Natural killer cell (primary cell): Measurements from ENCODE around the gene DMRT1. TPM values are rescaled to one million over a fixed set of nuclear protein-coding genes. Genes with fewer than 3 reads are reported as not detected.

Experiments used
- ATAC-seq, 3 donors: fragments of 150-1000 bp in 2 of 3; fragments of 200-7000 bp in 1 of 3; cut with Tn5 transposase; 1 replicate in 1 of 3; 2 replicates in 2 of 3; pipeline ENCODE4 v1.10.0; 2021; ENCODE audit warnings: mild to moderate bottlenecking in 2 of 3, moderate library complexity in 2 of 3
- DNase-seq, 2 donors: peaks; one replicate each; pipeline versions ENCODE4 v3.0.0 to v3.0.0-alpha.2; 2013 to 2021; ENCODE audit warnings: mixed read lengths in 1 of 2
- H3K27ac ChIP-seq: one replicate; pipeline ENCODE4 v1.5.1; 2013; ENCODE audit warnings: mild to moderate bottlenecking, low read length
- H3K27me3 ChIP-seq: one replicate; pipeline ENCODE4 v1.6.1; 2013; ENCODE audit warnings: low read length; ENCODE audit not compliant: control insufficient read depth, insufficient read depth
- H3K36me3 ChIP-seq: one replicate; pipeline ENCODE4 v1.6.1; 2013; ENCODE audit warnings: low read length; ENCODE audit not compliant: control insufficient read depth, insufficient read depth
- H3K4me1 ChIP-seq: one replicate; pipeline ENCODE4 v1.6.1; 2013; ENCODE audit warnings: low read length; ENCODE audit not compliant: control insufficient read depth, insufficient read depth
- H3K4me3 ChIP-seq: one replicate; pipeline ENCODE4 v1.5.1; 2013; ENCODE audit warnings: low read length
- H3K9me3 ChIP-seq: one replicate; pipeline ENCODE4 v1.6.1; 2013; ENCODE audit warnings: low read length; ENCODE audit not compliant: control insufficient read depth, insufficient read depth
- H3K27ac Mint-ChIP-seq, 2 donors: one replicate each; pipeline ENCODE4 v1.8.0; 2022; ENCODE audit warnings: mild to moderate bottlenecking in 2 of 2, mixed read lengths in 2 of 2, moderate library complexity in 1 of 2
- H3K27me3 Mint-ChIP-seq, 2 donors: one replicate each; pipeline ENCODE4 v1.8.0; 2022; ENCODE audit warnings: low read depth in 2 of 2, mixed read lengths in 2 of 2
- H3K36me3 Mint-ChIP-seq: one replicate; pipeline ENCODE4 v1.8.0; 2022; ENCODE audit warnings: mixed read lengths
- H3K4me1 Mint-ChIP-seq, 2 donors: one replicate each; pipeline ENCODE4 v1.8.0; 2022; ENCODE audit warnings: mixed read lengths in 2 of 2
- H3K4me3 Mint-ChIP-seq: one replicate; pipeline ENCODE4 v1.8.0; 2022; ENCODE audit warnings: mild to moderate bottlenecking, moderate library complexity, mixed read lengths
- H3K9me3 Mint-ChIP-seq, 2 donors: one replicate each; pipeline ENCODE4 v1.8.0; 2022; ENCODE audit warnings: mixed read lengths in 2 of 2
- WGBS: methylation state at CpG from one replicate; pipeline ENCODE4 v1.1.7; 2013; ENCODE audit warnings: missing lambda C conversion rate; ENCODE audit not compliant: insufficient coverage; 5-methylcytosine and 5-hydroxymethylcytosine counted together
- intact Hi-C: fragments of 100-400 bp; cut with micrococcal nuclease; formaldehyde crosslinking; loops from one replicate; pipeline ENCODE4 v1.14.2; 2022
- total RNA-seq, 4 donors: library from RNA; stranded (reverse); fragments of 120-200 nt in 1 of 4; gene quantifications; one replicate each; pipeline versions ENCODE4 v1.2.3 to v1.2.4, GENCODE V29; 2013 to 2022
- TF ChIP-seq, protein P1 (sequence below): fragments of 200-600 bp; IDR thresholded peaks from one replicate; pipeline ENCODE4 v1.8.0; 2022; ENCODE audit warnings: antibody characterized with exemption

The DMRT1 gene
- total RNA-seq, 3 donors from 2014 or later (not counting 1 experiment from before 2014, with no cell fraction given) = not detected

DNA sequence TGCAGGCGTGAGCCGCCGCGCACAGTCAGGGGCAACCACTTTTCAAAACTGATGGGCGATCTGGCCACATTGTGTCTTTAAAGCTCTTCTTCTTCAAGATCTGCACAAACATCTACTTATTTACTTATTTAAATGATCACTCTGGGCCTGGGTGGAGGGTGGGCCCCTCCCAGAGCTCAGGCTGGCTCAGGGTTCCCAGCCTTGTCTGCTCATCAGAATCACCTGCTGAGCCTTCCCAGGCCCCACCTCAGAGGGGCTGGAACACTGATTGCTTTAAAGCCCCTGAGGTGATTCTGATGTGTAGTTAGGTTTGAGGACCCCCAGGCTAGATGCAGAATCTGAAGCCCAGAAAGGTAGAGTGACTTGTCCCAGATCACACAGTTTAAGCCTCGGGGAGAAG is 45.6 kb upstream of the DMRT1 start:
- H3K27ac ChIP-seq = no peak overlapping the region
- TF ChIP-seq, protein P1, sequence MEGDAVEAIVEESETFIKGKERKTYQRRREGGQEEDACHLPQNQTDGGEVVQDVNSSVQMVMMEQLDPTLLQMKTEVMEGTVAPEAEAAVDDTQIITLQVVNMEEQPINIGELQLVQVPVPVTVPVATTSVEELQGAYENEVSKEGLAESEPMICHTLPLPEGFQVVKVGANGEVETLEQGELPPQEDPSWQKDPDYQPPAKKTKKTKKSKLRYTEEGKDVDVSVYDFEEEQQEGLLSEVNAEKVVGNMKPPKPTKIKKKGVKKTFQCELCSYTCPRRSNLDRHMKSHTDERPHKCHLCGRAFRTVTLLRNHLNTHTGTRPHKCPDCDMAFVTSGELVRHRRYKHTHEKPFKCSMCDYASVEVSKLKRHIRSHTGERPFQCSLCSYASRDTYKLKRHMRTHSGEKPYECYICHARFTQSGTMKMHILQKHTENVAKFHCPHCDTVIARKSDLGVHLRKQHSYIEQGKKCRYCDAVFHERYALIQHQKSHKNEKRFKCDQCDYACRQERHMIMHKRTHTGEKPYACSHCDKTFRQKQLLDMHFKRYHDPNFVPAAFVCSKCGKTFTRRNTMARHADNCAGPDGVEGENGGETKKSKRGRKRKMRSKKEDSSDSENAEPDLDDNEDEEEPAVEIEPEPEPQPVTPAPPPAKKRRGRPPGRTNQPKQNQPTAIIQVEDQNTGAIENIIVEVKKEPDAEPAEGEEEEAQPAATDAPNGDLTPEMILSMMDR = no peak
- H3K9me3 Mint-ChIP-seq = no peaks in the 10 kb centered on the region
- no peaks in the 10 kb centered on the region for H3K9me3 ChIP-seq
- no peaks in the 10 kb centered on the region for H3K4me1 ChIP-seq
- ATAC-seq (no peak), DNase-seq (no peak)
- WGBS = 98% methylated on average over 6 of the region's 6 CpGs
- H3K4me3 ChIP-seq = no peak overlapping the region
- no peaks in the 10 kb centered on the region for H3K27me3 ChIP-seq
- no peak overlapping the region for H3K27ac Mint-ChIP-seq
- no peaks in the 10 kb centered on the region for H3K36me3 Mint-ChIP-seq
- H3K4me3 Mint-ChIP-seq = no peak overlapping the region
- H3K27me3 Mint-ChIP-seq = peaks cover 0 to 4% of the 10 kb centered on the region in 2 donors
- intact Hi-C loops = no loop called here
- no peaks in the 10 kb centered on the region for H3K4me1 Mint-ChIP-seq
- H3K36me3 ChIP-seq = no peaks in the 10 kb centered on the region

- Histone ChIP-seq H3K9me3 (no peaks in the 10 kb centered on the region), H3K36me3 (no peaks in the 10 kb centered on the region), H3K4me3 (no peak overlapping the region), H3K4me1 (no peaks in the 10 kb centered on the region), H3K27me3 (no peaks in the 10 kb centered on the region), H3K27ac (no peak overlapping the region)
- DNase-seq = no peak
- Mint-ChIP-seq H3K4me1 (no peaks in the 10 kb centered on the region), H3K36me3 (no peaks in the 10 kb centered on the region), H3K27ac (no peak overlapping the region), H3K27me3 (peaks cover 4 to 11% of the 10 kb centered on the region in 2 donors), H3K4me3 (no peak overlapping the region), H3K9me3 (no peaks in the 10 kb centered on the region)
- 62% methylated on average over 9 of the region's 9 CpGs for WGBS
- intact Hi-C loops = no loop called here
- ATAC-seq = no peak
- TF ChIP-seq, protein P1 = no peak
These were observed 40.8 kb upstream of the DMRT1 start for GRCh38 chr9:800591-801150.

DNA sequence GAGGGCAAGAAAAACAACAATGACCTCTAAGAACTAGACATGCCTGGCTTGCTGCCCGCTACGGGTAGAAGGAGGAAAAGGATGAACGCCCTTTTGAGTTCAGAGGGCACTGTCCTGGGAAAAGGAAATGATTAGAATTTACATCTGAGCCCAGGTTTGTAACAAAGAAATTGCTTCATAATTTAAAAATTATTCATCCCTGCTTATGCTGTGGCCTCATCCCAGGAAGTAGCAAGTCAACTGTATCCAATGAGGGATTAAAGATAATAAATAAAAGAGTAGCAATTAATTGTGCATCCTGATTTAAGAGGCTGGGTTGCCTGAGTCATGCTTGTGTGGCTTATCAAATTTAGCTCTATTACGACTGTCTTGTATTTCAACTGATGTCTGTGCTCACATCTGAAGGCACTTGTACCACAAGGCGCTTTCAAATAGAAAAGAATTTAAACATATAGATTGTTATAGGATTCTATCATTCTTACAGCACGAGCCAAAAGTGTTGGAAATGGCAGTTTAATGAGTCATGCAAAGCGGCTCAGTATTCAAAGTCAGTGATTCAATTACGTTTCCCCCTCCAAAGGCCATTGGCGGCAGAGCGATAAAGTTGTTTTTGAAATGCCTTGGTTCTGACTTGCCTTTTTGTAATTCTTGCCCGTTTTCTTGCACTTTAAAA is 40.0 kb upstream of the DMRT1 start:
- no peak overlapping the region for H3K27ac ChIP-seq
- Mint-ChIP-seq H3K27ac (no peak overlapping the region), H3K4me3 (no peak overlapping the region), H3K9me3 (no peaks in the 10 kb centered on the region), H3K27me3 (peaks cover 4 to 11% of the 10 kb centered on the region in 2 donors), H3K36me3 (no peaks in the 10 kb centered on the region), H3K4me1 (peaks cover 0 to 3% of the 10 kb centered on the region in 2 donors)
- intact Hi-C loops = no loop called here
- no peaks in the 10 kb centered on the region for H3K9me3 ChIP-seq
- ATAC-seq (no peak), DNase-seq (no peak)
- WGBS = 87% methylated on average over 10 of the region's 11 CpGs
- no peaks in the 10 kb centered on the region for H3K36me3 ChIP-seq
- no peak overlapping the region for H3K4me3 ChIP-seq
- no peaks in the 10 kb centered on the region for H3K27me3 ChIP-seq
- no peaks in the 10 kb centered on the region for H3K4me1 ChIP-seq
- TF ChIP-seq, protein P1 = no peak

DNA sequence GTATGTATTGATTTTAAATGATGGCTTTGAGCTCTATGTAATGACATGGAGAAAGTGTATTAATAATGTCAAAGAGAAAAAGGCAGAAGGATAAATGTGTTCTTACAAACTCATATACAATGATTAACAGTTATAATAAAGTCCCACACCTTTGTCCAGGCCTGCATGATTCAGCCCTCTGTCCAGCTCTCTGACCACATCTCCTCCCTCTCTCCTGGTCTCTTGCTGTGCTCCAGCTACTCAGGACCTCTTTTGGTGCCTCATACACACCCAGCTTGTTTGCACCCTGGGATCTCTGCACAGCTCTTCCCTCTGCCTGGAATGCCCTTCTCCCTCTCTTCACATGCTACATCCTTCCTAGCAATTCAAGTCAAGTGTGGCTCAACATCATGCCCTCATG is 37.5 kb upstream of the DMRT1 start:
- H3K4me1 ChIP-seq = no peaks in the 10 kb centered on the region
- no peaks in the 10 kb centered on the region for H3K36me3 Mint-ChIP-seq
- H3K4me3 Mint-ChIP-seq = no peak overlapping the region
- H3K9me3 ChIP-seq = no peaks in the 10 kb centered on the region
- H3K27me3 ChIP-seq = no peaks in the 10 kb centered on the region
- peaks cover 8 to 20% of the 10 kb centered on the region in 2 donors for H3K27me3 Mint-ChIP-seq
- H3K9me3 Mint-ChIP-seq = peaks cover 0 to 2% of the 10 kb centered on the region in 2 donors
- peaks cover 0 to 7% of the 10 kb centered on the region in 2 donors for H3K4me1 Mint-ChIP-seq
- H3K36me3 ChIP-seq = no peaks in the 10 kb centered on the region
- ATAC-seq (no peak), DNase-seq (no peak)
- no peak overlapping the region for H3K27ac Mint-ChIP-seq
- TF ChIP-seq, protein P1 = no peak
- no peak overlapping the region for H3K27ac ChIP-seq
- intact Hi-C loops = no loop called here
- no peak overlapping the region for H3K4me3 ChIP-seq
